ENCODE data around the gene POLR3H.
"Not testable (repeated sequence)": the region's sequence is repeated elsewhere in the genome, so short reads cannot be mapped to it uniquely, and the experiment has no call there.

The POLR3H gene

GRCh38 chr22:41565403-41566054, 21.3 kb upstream of the POLR3H start:
- Histone ChIP-seq H3K27ac (no peak overlapping the region), H3K4me3 (no peak overlapping the region)

GRCh38 chr22:41564563-41564962, 20.3 kb upstream of the POLR3H start:
- no peak overlapping the region for H3K4me3 ChIP-seq
- no peak overlapping the region for H3K27ac ChIP-seq

GRCh38 chr22:41563051-41563711, 18.9 kb upstream of the POLR3H start:
- Histone ChIP-seq H3K27ac (peak overlapping the region in 1 of 21 experiments; percentile 35), H3K4me3 (no peak overlapping the region)

- no peak overlapping the region for H3K4me3 ChIP-seq
- H3K27ac ChIP-seq: no peak overlapping the region
Observed at GRCh38 chr22:41562461-41562860, 18.2 kb upstream of the POLR3H start.

GRCh38 chr22:41561788-41562187, 17.5 kb upstream of the POLR3H start:
- Histone ChIP-seq H3K4me3 (no peak overlapping the region), H3K27ac (peak overlapping the region in 1 of 21 experiments; percentile 10)

DNA sequence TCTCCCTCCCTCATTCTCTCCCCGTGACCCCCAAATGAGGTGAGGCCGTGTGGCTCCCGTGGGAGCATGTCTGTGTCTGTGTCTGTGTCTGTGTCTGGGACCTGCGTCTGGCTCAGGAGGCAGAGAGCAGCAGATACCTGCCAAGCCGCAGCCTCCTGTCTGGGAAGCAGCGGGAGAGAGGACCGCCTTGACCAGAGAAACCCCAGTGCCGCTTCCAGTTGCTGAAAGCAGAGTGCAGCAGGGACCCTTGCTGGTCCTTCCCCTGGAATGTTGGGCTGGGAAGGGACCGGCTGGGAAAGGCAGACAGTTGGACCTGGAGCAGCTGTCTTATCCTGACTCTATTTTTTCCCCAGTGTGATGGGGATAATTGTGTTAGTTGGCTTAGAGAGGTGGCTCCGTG, 17.1 kb upstream of the POLR3H start:
- Histone ChIP-seq H3K4me3 (no peak overlapping the region), H3K27ac (peak overlapping the region in 1 of 21 experiments; percentile 10)

- Histone ChIP-seq H3K4me3 (no peak overlapping the region), H3K27ac (no peak overlapping the region)
Observed at GRCh38 chr22:41560095-41560471, 15.8 kb upstream of the POLR3H start.

DNA sequence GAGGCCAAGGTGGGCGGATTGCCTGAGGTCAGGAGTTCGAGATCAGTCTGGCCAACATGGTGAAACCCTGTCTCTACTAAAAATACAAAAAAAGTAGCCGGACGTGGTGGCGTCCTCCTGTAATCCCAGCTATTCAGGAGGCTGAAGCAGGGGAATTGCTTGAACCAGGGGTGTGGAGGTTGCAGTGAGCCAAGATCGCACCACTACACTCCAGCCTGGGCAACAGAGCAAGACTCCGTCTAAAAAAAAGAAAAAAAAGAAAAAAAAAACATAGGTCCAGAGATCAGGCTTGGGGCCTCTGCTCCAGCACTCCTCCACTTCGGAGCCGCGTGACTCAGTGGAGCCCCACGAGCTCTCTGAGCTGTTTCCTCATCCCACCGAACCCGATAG, 14.0 kb upstream of the POLR3H start:
- H3K27ac ChIP-seq, H3K4me3 ChIP-seq: not testable (repeated sequence)

- no peak overlapping the region for H3K4me3 ChIP-seq
- H3K27ac ChIP-seq: no peak overlapping the region
Observed at GRCh38 chr22:41557401-41558240, 13.4 kb upstream of the POLR3H start.

GRCh38 chr22:41556561-41556960, 12.3 kb upstream of the POLR3H start:
- no peak overlapping the region for H3K4me3 ChIP-seq
- H3K27ac ChIP-seq: no peak overlapping the region

DNA sequence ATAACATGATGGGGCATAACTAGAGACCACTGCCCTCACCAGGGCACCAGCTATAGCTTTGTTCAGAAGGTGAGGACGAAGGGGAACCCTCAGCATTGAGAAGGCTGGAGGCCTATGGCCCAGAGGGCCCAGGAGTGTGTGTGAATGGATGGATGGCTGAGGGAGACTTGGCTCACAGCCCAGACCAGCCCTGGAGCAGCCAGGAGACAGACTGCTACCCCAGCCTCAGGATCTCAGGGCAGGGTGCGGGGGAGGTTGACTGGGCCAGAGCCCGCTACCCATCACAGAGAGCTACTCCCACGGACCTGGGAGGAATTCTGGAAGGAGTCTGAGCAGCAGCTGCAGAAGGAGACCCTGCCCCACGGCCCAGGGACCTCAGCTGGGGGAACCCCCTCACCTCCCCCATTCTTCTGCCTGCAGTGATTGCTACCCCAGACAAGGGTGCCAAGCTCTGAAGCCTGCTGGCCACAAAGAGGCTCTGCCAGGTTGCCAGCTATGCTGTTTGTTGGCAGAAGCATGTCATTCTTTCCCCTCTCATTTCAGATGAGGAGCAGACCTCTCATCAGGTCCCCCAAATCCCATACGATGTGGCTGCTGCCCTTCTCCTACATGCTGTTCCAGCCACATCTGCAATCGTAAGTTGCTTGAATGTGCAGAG, 11.2 kb upstream of the POLR3H start:
- Histone ChIP-seq H3K4me3 (no peak overlapping the region), H3K27ac (no peak overlapping the region)

- no peak overlapping the region for H3K27ac ChIP-seq
Observed at GRCh38 chr22:41551877-41552582, 7.8 kb upstream of the POLR3H start.

DNA sequence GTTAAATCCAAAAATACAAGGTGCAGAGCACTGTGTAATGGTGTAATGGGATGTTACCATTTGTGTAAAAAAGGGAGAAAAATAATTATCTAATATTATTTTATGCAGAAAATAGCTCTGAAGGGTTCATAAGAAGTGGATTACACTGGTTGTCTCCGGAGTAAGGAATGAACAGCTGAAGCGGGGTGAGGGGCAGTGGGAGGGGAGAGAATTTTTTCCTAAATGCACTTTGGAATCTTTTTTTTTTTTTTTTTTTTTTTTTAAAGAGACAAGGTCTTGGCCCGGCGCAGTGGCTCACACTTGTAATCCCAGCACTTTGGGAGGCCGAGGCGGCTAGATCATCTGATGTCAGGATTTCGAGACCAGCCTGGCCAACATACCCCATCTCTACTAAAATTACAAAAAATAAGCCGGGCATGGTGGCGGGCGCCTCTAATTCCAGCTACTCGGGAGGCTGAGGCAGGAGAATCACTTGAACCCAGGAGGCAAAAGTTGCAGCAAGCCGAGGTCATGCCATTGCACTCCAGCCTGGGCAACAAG, 6.8 kb upstream of the POLR3H start:
- H3K4me3 ChIP-seq: no peak overlapping the region
- H3K27ac ChIP-seq: no peak overlapping the region

More at GRCh38 chr22:41551877-41552582, 7.8 kb upstream of the POLR3H start:
- H3K4me3 ChIP-seq: no peak overlapping the region

GRCh38 chr22:41548830-41549211, 4.6 kb upstream of the POLR3H start:
- no peak overlapping the region for H3K27ac ChIP-seq
- no peak overlapping the region for H3K4me3 ChIP-seq

- Histone ChIP-seq H3K4me3 (peak overlapping the region; percentile 51 to 94 (median 69)), H3K27ac (peak overlapping the region in 3 of 21 experiments; percentile 85 to 91 (median 88))
Observed at GRCh38 chr22:41544671-41545476, 604 bp upstream of the POLR3H start.

DNA sequence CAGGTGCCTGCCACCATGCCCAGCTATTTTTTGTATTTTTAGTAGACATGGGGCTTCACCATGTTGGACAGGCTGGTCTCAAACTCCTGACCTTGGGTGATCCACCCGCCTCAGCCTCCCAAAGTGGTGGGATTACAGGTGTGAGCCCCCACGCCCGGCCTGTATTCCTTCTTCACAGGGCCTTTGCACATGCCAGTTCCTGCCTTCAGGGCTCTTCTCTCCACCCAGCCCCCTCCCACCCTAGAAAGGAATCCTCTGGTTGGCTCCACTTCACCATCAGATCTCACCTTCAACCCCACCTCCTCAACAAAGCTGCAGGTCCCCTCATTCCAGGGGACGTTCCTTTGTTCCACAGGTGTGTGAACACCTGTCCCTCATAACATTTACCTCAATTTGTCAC, 2.0 kb downstream of the POLR3H start:
- Histone ChIP-seq H3K27ac (peak overlapping the region in 1 of 21 experiments; percentile 2), H3K4me3 (no peak overlapping the region)

DNA sequence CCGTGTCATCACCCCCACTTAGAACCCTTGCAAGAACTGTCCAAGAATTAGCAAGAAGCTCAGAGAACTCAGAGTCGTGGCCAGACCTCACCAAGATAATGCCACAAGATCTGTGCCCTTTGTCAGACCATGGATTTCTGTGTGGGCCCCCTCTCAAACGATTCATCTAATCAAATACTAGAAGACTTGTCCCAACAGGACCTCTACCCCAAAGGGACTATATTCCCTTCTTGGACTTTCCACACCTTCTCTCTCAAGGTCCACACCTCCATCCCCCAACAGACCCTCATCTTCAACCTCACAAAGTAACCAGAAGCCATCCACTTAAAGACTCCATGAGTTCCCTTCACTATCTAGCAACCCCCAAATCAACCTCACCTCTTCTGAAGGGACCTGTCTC, 2.8 kb downstream of the POLR3H start:
- Histone ChIP-seq H3K27ac (peak overlapping the region in 1 of 21 experiments; percentile 2), H3K4me3 (no peak overlapping the region)

- Histone ChIP-seq H3K27ac (no peak overlapping the region), H3K4me3 (no peak overlapping the region)
Observed at GRCh38 chr22:41540365-41540764, 3.9 kb downstream of the POLR3H start.

- Histone ChIP-seq H3K4me3 (no peak overlapping the region), H3K27ac (no peak overlapping the region)
Observed at GRCh38 chr22:41540006-41540315, 4.3 kb downstream of the POLR3H start.
